HT-29 (cell line): ENCODE measurements around the gene RILPL1. TPM values are rescaled to one million over a fixed set of nuclear protein-coding genes. Genes with fewer than 3 reads are reported as not detected.
"Not testable (repeated sequence)": the region's sequence is repeated elsewhere in the genome, so short reads cannot be mapped to it uniquely, and the experiment has no call there.

Experiments used
- DNase-seq: peaks from one replicate; pipeline ENCODE4 v3.0.0-alpha.2; 2015; ENCODE audit warnings: low spot score
- total RNA-seq: library from RNA; depleted of rRNA; stranded (reverse); fragments of >200 nt; shearing (Covaris generic); gene quantifications from 2 replicates; pipeline ENCODE4 v1.2.3, GENCODE V29; 2014

RILPL1 gene
- total RNA-seq, 1 experiment from 2014 or later: 1.7 TPM

DNA sequence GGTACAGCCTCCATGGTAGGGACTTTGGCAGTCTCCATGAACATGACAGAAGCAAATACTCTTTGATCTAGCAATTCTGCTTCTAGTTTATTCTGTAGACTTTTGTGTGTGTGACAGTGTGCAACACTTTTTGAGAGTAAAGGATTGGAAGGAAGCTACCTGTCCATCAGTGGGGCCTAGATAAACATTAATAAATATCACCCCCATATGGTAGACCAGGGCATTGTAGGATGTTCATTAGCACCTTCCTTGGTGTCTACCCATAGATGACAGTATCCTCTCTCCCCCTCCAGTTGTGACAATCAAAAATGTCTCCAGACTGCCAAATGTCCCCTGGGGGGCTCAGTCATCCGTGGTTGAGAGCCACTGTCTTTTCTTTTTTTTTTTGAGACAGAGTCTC is 64.7 kb downstream of the RILPL1 start:
- DNase-seq: peak; percentile 22

DNA sequence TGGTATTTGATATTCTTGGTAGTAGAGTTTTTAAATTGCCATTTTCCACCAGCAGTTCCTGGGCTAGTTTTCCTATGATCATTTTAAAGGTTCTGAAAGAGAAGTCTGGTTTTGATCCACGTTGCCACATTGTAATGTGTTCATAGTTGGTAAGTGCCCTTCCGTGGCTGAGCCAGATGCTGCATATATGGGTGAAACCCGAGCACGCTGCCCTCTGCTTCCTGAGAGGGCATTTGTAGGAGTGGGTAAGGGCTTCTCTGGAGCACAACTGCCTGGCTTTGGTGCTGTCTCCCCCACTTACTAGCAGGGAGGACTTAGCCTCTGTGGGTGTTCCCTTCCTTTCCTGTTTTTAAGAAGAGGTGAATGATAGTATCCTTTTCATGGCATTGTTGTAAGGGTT is 68.4 kb downstream of the RILPL1 start:
- DNase-seq: no peak

- DNase-seq: not testable (repeated sequence)
Observed at GRCh38 chr12:123463174-123463573, 70.3 kb downstream of the RILPL1 start.

DNA sequence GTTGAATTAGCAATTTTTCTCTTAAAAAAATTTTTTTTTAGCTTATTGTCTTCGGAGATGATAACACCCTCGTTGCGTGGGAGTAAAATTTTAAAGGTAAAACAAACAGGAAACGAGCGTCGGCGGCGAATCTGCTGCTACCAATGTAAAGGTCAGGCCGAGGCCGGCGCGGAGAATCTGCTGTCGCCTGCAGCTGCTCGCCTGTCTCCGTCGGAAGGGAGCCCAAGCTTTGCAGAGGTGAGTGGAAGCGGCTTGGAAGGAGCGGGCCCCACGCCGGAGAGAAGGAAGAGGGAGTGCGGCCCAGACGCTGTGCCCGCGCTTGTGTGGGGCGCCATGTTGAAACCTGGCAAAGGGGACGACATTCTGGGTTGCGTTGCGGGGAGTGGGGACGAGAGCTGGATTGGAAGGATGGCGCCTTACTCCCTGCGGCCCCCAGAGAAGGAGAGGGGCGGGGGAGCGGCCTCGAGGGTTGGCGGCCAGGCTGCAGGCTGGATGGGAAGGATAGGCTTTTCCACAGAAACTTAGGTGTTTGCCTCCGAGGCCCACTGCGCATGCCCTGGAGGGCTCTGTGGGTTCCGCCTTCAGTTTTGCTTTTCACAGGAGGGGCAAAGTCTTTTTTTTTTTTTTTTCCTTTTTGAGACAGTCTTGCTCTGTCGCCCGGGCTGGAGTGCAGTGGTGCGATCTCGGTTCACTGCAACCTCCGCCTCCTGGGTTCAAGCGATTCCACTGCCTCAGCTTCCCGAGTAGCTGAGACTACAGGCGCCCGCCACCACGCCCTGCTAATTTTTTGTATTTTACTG is 75.3 kb downstream of the RILPL1 start, which contains the start of gene SNRNP35:
Gene SNRNP35, plus strand, starts transcription at position 160 of the 800 bp plus-strand sequence. CDS start 7,402 bp downstream, outside the sequence.
- peak; percentile 84 for DNase-seq

DNA sequence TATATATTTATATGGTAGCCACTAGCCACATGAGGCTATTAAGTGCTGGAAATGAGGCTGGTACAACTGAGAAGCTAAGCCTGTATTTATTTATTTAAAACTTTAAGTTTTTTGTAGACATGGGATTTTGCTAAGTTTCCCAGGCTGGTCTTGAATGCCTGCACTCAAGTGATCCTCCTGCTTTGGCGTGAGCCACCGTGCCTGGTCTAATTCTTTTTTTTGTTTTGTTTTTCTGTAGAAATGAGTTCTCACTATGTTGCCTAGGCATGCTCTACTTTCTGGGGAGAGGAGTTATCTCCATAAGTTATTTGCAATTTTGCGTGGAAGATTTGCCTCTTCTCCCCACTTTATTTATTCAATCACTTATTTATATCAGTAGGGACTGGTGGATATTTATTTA is 80.4 kb downstream of the RILPL1 start:
- no peak for DNase-seq

GRCh38 chr12:123452276-123452550 is 81.3 kb downstream of the RILPL1 start:
- DNase-seq: not testable (repeated sequence)

GRCh38 chr12:123450636-123451035 is 82.9 kb downstream of the RILPL1 start:
- DNase-seq: no peak

GRCh38 chr12:123449856-123450255 is 83.7 kb downstream of the RILPL1 start:
- no peak for DNase-seq

DNA sequence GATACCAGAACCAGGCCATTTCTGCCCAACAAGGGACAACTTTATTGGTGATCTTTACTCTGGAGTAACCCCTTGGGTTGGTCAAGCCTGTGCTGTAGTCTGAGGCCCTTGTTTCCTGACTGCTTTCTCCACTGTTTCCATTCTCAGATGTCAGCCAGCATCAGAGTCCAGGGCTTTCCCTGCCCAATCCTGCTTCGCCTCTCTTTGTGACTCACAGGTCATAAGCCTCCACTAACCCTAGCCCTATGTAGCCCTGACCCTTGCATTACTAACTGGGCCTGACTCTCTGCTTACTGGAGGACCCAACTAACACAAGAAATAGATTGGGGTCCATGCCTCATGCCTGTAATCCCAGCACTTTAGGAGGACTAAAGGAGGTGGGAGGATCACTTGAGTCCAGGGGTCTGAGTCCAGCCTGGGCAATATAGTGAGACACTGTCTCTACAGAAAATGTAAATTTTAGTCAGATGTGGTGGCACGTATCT is 84.2 kb downstream of the RILPL1 start:
- DNase-seq: no peak

DNA sequence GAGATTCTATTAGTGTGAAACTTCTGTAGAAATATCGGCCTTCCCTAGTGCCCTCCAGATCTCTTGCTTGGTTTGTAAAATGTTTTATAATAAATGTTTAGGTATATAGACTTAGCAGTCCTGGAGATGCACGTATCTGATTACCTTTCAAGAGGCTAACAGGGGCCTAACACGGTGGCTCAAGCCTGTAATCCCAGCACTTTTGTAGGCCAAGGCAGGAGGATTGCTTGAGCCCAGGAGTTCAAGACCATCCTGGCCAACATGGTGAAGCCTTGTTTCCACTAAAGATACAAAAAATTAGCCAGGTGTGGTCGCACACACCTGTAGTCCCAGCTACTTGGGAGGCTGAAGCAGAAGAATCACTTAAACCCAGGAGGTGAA is 87.2 kb downstream of the RILPL1 start:
- DNase-seq: no peak

GRCh38 chr12:123445388-123446332 is 87.9 kb downstream of the RILPL1 start:
- peak; percentile 52 for DNase-seq

GRCh38 chr12:123444092-123445026 is 89.2 kb downstream of the RILPL1 start:
- no peak for DNase-seq

DNA sequence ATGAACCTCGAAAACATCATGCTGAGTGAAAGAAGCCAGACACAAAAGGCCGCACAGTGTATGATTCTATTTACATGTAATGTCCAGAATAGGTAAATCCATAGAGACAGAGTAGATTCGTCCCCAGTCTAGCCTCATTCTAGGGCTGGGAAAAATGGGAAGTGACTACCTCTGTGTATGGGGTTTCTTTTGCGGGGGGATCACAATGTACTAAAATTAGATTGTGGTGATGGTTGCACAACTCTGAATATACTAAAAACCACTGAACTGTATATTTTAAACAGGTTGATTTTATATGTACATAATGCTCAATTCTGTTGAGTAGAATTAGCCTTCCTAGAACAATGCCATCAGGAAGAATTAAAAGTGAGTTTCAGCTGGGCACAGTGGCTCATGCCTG is 90.7 kb downstream of the RILPL1 start:
- no peak for DNase-seq

GRCh38 chr12:123441523-123442164 is 91.9 kb downstream of the RILPL1 start:
- DNase-seq: no peak

GRCh38 chr12:123436017-123436964 is 97.2 kb downstream of the RILPL1 start, which contains the start of gene RILPL2:
Gene RILPL2, minus strand, starts transcription at chr12:123436684. Its CDS starts 264 bp downstream, at chr12:123436420.
- DNase-seq: peak; percentile 80

- DNase-seq: no peak
Observed at GRCh38 chr12:123435636-123436016, 97.9 kb downstream of the RILPL1 start.

- DNase-seq: no peak
Observed at GRCh38 chr12:123433615-123434014, 99.9 kb downstream of the RILPL1 start.

DNA sequence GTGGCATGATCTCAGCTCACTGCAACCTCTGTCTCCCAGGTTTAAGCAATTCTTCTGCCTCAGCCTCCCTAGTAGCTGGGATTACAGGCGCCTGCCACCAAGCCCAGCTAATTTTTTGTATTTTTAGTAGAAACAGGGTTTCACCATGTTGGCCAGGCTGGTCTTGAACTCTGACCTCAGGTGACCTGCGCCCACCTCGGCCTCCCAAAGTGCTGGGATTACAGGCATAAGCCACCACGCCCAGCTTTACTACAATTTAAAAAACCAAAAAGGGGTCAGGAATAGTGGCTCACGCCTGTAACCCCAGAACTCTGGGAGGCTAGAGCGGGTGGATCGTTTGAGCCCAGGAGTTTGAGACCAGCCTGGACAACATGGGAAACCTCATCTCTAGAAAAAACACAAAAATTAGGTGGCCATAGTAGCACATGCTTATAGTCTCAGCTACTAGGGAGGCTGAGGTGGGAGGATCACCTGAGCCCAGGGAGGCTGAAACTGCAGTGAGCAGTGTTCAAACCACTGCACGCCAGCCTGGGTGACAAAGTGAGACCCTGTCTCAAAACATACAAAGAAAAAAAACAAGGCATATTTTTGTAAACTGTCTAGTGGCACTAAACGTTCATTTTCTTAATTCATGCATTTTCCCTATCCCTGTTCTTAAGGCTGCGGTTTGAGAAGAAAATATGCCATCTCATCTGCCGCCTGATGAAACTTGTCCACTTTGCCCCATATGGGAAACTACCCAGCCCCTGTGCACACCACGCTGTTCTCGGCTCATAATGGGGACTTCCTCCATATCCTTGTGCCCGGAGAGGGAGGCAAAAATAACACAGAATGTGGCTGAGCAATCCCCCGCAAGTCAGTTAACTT is 101.3 kb downstream of the RILPL1 start:
- not testable (repeated sequence) for DNase-seq

DNA sequence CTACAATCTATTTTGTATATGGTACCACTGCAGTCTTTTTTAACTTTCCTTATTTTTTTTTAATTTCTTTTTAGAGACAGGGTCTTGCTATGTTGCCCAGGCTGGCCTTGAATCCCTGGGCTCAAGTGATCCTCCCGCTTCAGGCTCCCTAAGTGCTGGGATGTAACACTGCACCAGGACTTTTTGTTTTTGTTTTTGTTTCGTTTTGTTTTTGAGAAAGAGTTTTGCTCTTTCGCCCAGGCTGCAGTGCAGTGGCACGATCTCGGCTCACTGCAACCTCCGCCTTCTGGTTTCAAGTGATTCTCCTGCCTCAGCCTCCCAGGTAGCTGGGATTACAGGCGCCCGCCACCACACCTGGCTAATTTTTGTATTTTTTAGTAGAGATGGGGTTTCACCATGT is 104.4 kb downstream of the RILPL1 start:
- DNase-seq: not testable (repeated sequence)
